PC-9 (cell line): ENCODE data around the gene MRFAP1L1.

Source experiments
- EZH2 ChIP-seq: fragments of 200-600 bp; sonication (generic); IDR thresholded peaks from 2 replicates; pipeline ENCODE4 v1.8.0; 2017; ENCODE audit warnings: antibody characterized with exemption, low read depth
- TF ChIP-seq, protein P1 (sequence below): fragments of 200-600 bp; sonication (generic); conservative IDR thresholded peaks from 2 replicates; pipeline ENCODE4 v1.6.1; 2017; ENCODE audit warnings: mixed run types, antibody characterized with exemption, mild to moderate bottlenecking, moderate library complexity

DNA sequence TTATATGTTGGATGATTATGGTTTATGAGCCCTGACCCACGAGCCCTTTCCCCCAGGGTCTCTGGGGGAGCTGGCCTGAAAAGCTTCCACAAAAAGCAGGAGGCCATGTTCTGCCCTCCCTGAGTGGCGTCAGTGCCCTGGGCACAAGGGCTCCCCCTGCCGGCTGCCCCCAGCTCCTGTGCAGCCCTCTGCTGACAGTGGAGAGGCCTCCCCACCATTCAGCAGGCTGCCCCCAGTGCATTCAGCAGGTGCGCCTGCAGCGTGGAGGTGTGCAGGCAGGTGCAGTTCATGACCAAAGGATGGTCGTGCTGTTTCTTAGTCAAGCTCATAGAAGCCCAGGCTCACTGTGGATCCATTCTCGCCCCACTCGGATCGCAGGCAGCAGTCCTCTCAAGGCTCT lies 28.5 kb downstream of the MRFAP1L1 start:
- TF ChIP-seq, protein P1, sequence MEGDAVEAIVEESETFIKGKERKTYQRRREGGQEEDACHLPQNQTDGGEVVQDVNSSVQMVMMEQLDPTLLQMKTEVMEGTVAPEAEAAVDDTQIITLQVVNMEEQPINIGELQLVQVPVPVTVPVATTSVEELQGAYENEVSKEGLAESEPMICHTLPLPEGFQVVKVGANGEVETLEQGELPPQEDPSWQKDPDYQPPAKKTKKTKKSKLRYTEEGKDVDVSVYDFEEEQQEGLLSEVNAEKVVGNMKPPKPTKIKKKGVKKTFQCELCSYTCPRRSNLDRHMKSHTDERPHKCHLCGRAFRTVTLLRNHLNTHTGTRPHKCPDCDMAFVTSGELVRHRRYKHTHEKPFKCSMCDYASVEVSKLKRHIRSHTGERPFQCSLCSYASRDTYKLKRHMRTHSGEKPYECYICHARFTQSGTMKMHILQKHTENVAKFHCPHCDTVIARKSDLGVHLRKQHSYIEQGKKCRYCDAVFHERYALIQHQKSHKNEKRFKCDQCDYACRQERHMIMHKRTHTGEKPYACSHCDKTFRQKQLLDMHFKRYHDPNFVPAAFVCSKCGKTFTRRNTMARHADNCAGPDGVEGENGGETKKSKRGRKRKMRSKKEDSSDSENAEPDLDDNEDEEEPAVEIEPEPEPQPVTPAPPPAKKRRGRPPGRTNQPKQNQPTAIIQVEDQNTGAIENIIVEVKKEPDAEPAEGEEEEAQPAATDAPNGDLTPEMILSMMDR = no peak
- no peak for TF ChIP-seq EZH2
